ENCODE measurements around the gene NUDT16L1. TPM values are rescaled to one million over a fixed set of nuclear protein-coding genes. Genes with fewer than 3 reads are reported as not detected.
"Not testable (repeated sequence)": the region's sequence is repeated elsewhere in the genome, so short reads cannot be mapped to it uniquely, and the experiment has no call there.

NUDT16L1 gene
- 51.7 TPM for total RNA-seq
- long read RNA-seq, transcript NUDT16L1-204 (3 exons, 1,406 nt), result minor isoform, 8 of 138 reads
- long read RNA-seq, transcript NUDT16L1-201 (3 exons, 1,349 nt), result major isoform, 110 of 138 reads
- long read RNA-seq, partial matches to known transcripts, result 16 of 138 reads
- long read RNA-seq, other reads (novel, unspliced or antisense), result 1 of 138 reads

GRCh38 chr16:4693296-4693955 is at the start of gene NUDT16L1:
Gene NUDT16L1, plus strand, starts transcription at chr16:4693562. Its CDS starts 165 bp downstream, at chr16:4693727.
- intact Hi-C loops (cut with micrococcal nuclease), result no loop called here

GRCh38 chr16:4646773-4647643 is 46.4 kb upstream of the NUDT16L1 start:
- DNase-seq (no peak), ATAC-seq (no peak)
- intact Hi-C loops (cut with micrococcal nuclease), result no loop called here

More at GRCh38 chr16:4693296-4693955, at the start of gene NUDT16L1:
- ATAC-seq (peak; percentile 89), DNase-seq (peak; percentile 99)

GRCh38 chr16:4647644-4647980 is 45.8 kb upstream of the NUDT16L1 start:
- intact Hi-C loops (cut with micrococcal nuclease), result no loop called here
- no peak for ATAC-seq
- DNase-seq, result no peak

GRCh38 chr16:4648917-4649316 is 44.4 kb upstream of the NUDT16L1 start:
- intact Hi-C loops (cut with micrococcal nuclease), result no loop called here
- ATAC-seq (no peak), DNase-seq (no peak)

GRCh38 chr16:4649744-4650442 is 43.5 kb upstream of the NUDT16L1 start:
- no peak for DNase-seq
- intact Hi-C loops (cut with micrococcal nuclease), result no loop called here
- ATAC-seq, result no peak

- intact Hi-C loops (cut with micrococcal nuclease), result not testable (repeated sequence)
- ATAC-seq (peak; percentile 48), DNase-seq (peak; percentile 72)
Measured at GRCh38 chr16:4650443-4651074, 42.8 kb upstream of the NUDT16L1 start.

GRCh38 chr16:4651827-4652226 is 41.5 kb upstream of the NUDT16L1 start:
- ATAC-seq (no peak), DNase-seq (no peak)
- intact Hi-C loops (cut with micrococcal nuclease), result no loop called here

- no peak for ATAC-seq
- intact Hi-C loops (cut with micrococcal nuclease), result no loop called here
- DNase-seq, result no peak
Measured at GRCh38 chr16:4652561-4652960, 40.8 kb upstream of the NUDT16L1 start.

- DNase-seq (peak; percentile 16), ATAC-seq (no peak)
- intact Hi-C loops (cut with micrococcal nuclease), result no loop called here
Measured at GRCh38 chr16:4654011-4654963, 39.1 kb upstream of the NUDT16L1 start.

- DNase-seq, result peak; percentile 12
- no peak for ATAC-seq
- intact Hi-C loops (cut with micrococcal nuclease), result no loop called here
Measured at GRCh38 chr16:4654964-4655590, 38.3 kb upstream of the NUDT16L1 start.

GRCh38 chr16:4655801-4656200 is 37.6 kb upstream of the NUDT16L1 start:
- intact Hi-C loops (cut with micrococcal nuclease), result no loop called here
- DNase-seq (peak; percentile 19), ATAC-seq (no peak)

GRCh38 chr16:4656221-4656620 is 37.1 kb upstream of the NUDT16L1 start:
- peak; percentile 14 for DNase-seq
- ATAC-seq, result no peak
- intact Hi-C loops (cut with micrococcal nuclease), result no loop called here

GRCh38 chr16:4656695-4657686 is 36.4 kb upstream of the NUDT16L1 start:
- ATAC-seq (no peak), DNase-seq (peak; percentile 29)
- intact Hi-C loops (cut with micrococcal nuclease), result no loop called here

- DNase-seq (peak; percentile 31), ATAC-seq (no peak)
- intact Hi-C loops (cut with micrococcal nuclease), result no loop called here
Measured at GRCh38 chr16:4659363-4660353, 33.7 kb upstream of the NUDT16L1 start.

GRCh38 chr16:4660454-4661007 is 32.8 kb upstream of the NUDT16L1 start:
- intact Hi-C loops (cut with micrococcal nuclease), result no loop called here
- ATAC-seq (peak; percentile 10), DNase-seq (peak; percentile 73)
